Measurements from ENCODE around the gene ROS1.
"Not testable (repeated sequence)": the region's sequence is repeated elsewhere in the genome, so short reads cannot be mapped to it uniquely, and the experiment has no call there.

Gene ROS1

GRCh38 chr6:117375446-117375845, 50.3 kb downstream of the ROS1 start:
- DNase-seq, result no peak

GRCh38 chr6:117373211-117373813, 52.4 kb downstream of the ROS1 start:
- DNase-seq, result no peak

DNA sequence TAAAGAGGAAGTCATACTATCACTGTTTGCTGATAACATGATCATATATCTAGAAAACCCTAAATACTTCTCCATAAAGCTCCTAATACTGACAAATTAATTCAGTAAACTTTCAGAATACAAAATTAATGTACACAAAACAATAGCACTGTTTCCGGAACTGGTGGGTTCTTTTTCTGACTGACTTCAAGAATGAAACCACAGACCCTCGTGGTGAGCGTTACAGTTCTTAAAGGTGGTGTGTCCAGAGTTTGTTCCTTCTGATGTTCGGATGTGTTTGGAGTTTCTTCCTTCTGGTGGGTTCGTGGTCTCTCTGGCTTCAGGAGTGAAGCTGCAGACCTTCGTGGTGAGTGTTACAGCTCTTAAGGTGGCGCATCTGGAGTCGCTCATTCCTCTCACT, 53.5 kb downstream of the ROS1 start:
- not testable (repeated sequence) for DNase-seq

DNA sequence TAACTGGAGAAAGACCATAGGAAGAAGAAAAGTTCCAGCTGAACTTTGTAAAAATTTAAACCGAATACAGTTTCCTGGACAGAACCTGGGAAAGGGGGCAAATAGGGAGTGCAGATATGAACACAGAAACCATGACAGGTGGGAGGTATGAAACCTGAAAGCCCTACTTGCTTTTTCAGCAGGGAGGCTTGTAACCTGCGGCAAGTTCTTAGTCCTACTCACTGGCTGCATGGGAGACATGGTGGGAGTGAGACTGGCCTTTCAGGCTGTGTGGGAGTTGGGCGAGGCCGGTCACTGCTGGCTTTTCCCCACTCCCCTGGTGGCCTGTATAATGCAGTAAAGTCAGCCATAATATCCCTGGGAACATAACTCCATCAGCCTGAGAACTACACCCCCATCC, 54.2 kb downstream of the ROS1 start:
- DNase-seq, result no peak

GRCh38 chr6:117359581-117359980, 66.2 kb downstream of the ROS1 start:
- no peak for DNase-seq

DNA sequence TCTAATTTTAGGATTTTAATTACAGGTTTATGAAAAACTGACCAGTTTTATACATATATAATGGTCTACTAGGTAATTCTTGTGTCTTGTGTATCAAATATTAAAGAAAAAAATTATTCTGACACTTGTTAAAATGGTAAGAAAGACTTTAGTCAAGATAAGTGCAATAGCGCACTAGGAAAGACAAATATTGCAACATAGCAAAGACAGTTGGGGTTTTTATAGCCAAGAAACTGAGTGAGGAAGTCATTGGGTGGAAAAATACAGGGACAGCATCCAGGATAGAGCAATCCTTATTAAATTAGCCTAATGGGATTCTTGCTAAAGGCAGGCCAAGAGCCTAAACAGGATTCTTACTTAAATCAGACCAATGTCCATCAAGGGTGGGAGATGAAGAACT, 71.1 kb downstream of the ROS1 start:
- DNase-seq, result no peak

DNA sequence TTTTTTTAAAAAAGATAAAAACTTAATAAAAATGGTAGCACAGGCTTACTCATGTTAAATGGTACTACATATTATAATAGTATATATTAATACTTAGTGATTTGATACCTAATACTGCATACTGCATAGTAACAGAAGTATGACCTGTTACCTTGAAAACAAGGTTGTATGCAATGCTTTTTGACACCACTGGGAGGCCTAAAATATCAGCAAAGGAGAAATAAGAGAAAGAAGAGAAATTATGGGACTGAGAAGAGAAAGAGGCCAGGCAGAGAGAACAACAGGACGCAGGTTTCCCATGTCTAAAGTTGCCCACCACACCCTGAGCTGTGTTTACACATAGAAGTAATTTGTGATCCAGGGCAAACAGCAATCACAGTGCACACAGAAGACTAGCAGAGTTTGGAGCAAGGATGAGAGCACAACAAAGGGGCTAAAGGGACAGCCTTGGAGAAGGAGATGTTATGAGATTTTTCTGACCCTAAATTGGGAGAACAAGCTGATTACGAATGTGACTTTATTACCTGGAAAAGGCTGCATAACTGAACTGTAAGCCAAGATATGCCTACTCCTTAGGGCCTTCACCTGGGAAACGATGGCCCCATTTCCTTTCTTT, 73.2 kb downstream of the ROS1 start:
- no peak for DNase-seq

- DNase-seq, result no peak
Observed at GRCh38 chr6:117351521-117351920, 74.2 kb downstream of the ROS1 start.

DNA sequence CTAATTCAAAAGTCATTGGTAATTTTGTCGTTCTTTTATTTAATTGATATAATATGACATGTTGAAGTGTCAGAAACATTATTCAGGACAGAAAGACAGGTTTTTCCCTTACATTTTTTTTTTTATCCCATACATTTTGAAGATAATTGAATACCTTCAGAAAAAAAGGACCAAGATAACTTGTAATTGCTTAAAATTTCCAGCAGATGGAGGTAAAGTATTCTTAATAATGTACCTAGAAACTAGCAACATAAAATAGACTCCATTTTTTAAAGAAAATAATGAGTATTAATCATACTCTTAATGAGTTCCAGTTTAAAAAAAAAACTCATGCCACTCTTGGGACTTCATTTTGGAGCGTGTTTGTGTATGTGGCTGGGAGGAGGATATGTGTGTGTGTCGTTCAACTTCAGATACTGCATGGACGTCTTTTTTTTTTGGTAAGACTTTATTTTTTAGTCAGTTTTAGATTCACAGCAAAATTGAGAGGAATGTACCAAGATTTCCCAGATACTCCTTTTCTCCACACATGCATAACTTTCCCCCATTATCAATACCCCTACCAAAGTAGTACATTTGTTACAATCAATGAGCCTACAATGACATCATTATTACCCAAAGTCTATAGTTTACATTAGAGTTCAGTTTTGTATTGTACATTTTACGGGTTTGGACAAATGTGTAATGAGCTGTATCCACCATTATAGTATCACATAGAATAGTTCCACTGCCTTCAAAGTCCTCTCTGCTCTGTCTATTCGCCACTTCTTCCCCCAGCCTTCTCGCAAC, 79.4 kb downstream of the ROS1 start:
- no peak for DNase-seq

DNA sequence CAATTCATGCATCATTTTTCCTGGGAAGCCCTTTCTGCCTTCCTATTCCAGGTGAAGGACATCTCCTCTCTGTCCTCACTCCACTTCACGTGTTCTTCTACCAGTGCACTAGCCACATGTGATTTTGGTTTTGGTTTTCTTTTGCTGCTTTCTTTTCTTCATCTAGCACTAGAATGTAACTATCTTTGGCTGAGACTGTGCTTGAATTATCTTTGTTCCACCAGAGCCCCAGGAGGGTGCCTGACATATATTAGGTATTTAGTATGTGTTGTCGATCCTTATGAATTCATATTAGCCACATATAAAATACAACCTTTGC, 80.5 kb downstream of the ROS1 start:
- DNase-seq, result no peak

DNA sequence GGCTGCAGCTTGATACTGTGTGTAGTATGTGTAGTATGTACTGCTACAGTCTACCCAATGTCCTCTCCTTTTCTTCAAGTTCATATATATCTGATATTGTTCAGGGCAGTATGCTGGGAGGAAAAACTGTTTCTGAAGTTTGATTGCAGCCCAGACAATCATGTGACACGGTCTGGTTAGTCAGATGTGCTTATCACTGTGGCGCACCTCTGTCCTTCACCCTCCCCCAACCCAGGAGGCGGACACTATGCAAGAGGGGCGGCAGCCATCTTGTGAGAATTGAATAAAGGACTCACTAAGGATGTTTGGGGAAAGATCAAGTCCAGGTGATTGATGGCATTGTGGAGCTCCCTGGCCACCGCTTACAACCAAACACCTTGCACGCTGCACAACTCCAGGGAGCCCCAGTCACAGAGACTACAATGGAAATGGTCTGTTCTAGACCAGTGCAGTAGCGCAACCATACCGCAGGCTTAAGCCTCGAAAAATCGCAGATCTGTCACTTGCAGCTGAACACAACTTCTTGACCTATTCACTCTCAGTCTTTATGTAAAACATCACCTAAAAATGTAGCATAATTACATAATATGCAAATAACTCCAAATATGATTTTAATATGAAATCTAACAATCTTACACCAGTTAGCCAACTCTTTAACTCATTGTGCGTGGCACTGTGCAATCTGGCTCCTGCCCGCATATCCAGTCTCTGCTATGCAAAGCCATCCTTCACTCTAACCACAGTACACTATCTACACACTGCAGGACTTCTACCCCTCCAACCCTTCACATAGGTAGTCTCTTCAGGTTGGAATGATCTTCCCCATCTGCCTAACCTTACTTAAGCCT, 81.1 kb downstream of the ROS1 start:
- DNase-seq, result no peak

GRCh38 chr6:117338567-117338966, 87.2 kb downstream of the ROS1 start:
- DNase-seq, result no peak

GRCh38 chr6:117329926-117330325, 95.8 kb downstream of the ROS1 start:
- no peak for DNase-seq

- DNase-seq, result no peak
Observed at GRCh38 chr6:117328500-117328899, 97.2 kb downstream of the ROS1 start.

GRCh38 chr6:117328005-117328389, 97.7 kb downstream of the ROS1 start:
- no peak for DNase-seq

DNA sequence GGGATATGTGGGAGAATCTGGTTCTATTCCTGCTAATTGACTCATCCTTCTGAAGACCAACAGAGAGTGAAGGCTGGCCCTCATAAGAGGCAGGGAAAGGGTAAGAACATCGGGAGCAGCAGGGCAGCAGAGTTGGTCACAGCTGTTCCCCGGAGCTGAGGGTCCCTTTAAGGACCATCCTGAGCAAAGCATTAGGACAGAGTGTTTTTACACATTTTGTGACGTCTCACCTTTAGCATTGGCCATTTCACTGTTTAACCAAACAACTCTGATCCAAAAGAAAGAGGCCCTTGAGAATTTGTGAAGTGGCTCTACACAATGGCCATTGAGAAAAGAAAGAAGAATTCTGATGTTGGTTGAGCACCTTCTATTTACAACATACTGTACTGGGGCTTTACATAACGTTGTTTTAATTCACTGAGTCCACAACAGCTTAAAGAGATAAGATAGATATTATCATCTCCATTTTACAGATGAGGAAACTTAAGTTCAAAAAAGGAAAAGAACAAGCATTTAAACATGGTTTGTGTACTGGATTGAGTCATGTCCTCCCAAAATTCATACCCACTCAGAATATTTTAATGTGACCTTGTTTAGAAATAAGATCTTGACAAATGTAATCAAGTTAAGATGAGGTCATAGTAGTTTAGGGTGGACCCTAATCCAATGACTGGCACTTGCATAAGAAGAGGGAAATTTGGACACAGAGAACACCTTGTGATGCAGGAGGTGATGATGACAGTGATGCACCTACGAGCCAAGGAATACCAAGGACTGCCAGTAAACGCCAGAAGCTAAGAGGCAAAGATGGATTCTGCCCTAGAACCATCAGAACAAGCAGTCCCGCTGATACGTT, 98.4 kb downstream of the ROS1 start:
- no peak for DNase-seq

DNA sequence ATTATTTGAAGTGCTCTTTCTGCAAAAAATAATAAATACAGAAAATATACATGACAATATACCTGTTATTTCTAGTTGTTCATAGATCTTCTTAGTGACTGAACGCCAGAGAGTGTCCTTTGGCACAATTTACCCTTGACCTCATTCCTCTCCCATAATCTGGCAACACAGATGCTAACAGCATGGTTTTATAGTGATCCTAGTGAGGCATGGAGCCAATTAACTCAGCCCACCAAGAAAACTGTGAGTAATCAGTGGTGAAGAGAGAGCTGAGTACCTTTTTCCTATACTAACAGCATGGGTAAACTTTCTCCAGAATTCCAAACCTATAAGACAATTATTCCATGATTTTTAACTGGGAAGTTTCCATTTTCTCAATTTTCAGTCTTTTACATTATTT, 99.3 kb downstream of the ROS1 start:
- DNase-seq, result no peak

- no peak for DNase-seq
Observed at GRCh38 chr6:117317261-117317660, 108.5 kb downstream of the ROS1 start.

DNA sequence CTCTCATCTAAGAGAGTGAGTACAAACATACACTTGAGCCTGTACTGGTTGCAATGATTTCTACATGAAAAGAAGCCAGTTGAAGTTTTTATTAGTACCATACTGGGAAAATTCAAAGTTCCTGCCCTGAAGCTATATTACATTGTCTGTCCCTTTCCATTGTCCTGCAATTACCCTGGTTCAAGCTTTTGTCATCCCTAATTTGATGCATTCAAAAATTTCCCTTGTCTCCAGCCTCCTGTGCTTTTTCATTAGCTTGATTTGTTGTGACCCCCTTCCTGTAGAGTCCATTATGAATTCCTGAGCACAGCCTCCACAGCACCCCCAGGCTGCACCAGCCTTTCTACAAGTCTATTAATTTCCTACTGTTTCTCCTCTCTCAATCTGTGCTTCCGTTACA, 114.0 kb downstream of the ROS1 start:
- DNase-seq, result no peak

GRCh38 chr6:117311310-117311709, 114.4 kb downstream of the ROS1 start:
- no peak for DNase-seq

DNA sequence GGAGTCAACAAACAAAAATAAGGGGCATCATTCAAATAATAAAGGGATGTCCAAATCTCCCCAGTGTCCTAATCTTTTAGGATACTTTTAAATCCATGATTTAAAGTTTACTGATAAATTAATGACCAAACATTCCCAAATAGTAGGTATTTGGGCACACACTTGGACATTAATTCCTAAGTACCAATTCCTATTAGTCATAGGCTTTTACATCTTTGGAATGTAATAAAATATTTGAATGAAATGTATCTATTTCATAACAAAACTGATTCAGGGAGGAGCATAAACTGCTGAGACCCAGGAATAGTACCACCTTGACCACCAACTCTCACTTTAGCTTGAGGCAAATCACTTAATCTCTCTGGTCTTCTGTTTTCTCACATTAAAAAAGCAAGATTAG, 116.1 kb downstream of the ROS1 start:
- DNase-seq, result no peak

GRCh38 chr6:117309069-117309468, 116.7 kb downstream of the ROS1 start:
- DNase-seq, result no peak

GRCh38 chr6:117307655-117308054, 118.1 kb downstream of the ROS1 start:
- no peak for DNase-seq

Measured in stimulated activated CD4-positive, alpha-beta T cell treated with anti-CD3 and anti-CD28 coated beads, Interleukin-15, amount 100 ng/mL, for 24 hours (primary cell).